H1 (cell line): ENCODE data around the gene CCDC91. TPM values are rescaled to one million over a fixed set of nuclear protein-coding genes. Genes with fewer than 3 reads are reported as not detected.

Experiments
- CTCF ChIA-PET: fragments of 300-600 bp; sonication (Branson Sonifier 250); formaldehyde crosslinking; loops from one replicate; lab custom pipeline; 2021; ENCODE audit not compliant: partially characterized antibody; lab: Charles Lee
- POLR2A ChIA-PET: fragments of 300-600 bp; sonication (Branson Sonifier 250); formaldehyde crosslinking; loops from one replicate; lab custom pipeline; 2021; ENCODE audit warnings: inconsistent platforms; ENCODE audit not compliant: partially characterized antibody; lab: Charles Lee
- DNase-seq, 2 experiments: peaks; one replicate each; pipeline versions ENCODE4 v3.0.0 to v3.0.0-alpha.2; 2010 to 2022; ENCODE audit warnings: low spot score in 2 of 2, low read depth in 1 of 2, mixed read lengths in 1 of 2
- FAIRE-seq: peaks from 2 replicates; lab custom pipeline; 2011; peaks lifted over from hg19 to GRCh38; lab: Jason Lieb, UNC
- H2AFZ ChIP-seq: 2 replicates; pipeline ENCODE4 v1.8.1; 2012; ENCODE audit warnings: low read length, inconsistent platforms
- H2AK5ac ChIP-seq: 2 replicates; pipeline ENCODE4 v1.6.1; 2013; ENCODE audit warnings: low read depth, low read length
- H2BK120ac ChIP-seq: replicated peaks from 2 replicates; pipeline ENCODE3; 2013; ENCODE audit warnings: low read depth, low read length, inconsistent platforms
- H2BK12ac ChIP-seq: 2 replicates; pipeline ENCODE4 v1.6.1; 2013; ENCODE audit warnings: low read depth, low read length
- H2BK15ac ChIP-seq: 2 replicates; pipeline ENCODE4 v1.6.1; 2013; ENCODE audit warnings: low read length
- H2BK20ac ChIP-seq: 2 replicates; pipeline ENCODE4 v1.6.1; 2013; ENCODE audit warnings: low read length
- H2BK5ac ChIP-seq: 2 replicates; pipeline ENCODE4 v1.6.1; 2013; ENCODE audit warnings: low read depth, low read length
- H3K14ac ChIP-seq: 2 replicates; pipeline ENCODE4 v1.6.1; 2013; ENCODE audit warnings: inconsistent platforms; ENCODE audit not compliant: insufficient read length
- H3K18ac ChIP-seq: 2 replicates; pipeline ENCODE4 v1.6.1; 2013; ENCODE audit warnings: low read length; ENCODE audit errors: extremely low read depth
- H3K23ac ChIP-seq: 2 replicates; pipeline ENCODE4 v1.6.1; 2013; ENCODE audit warnings: inconsistent platforms; ENCODE audit not compliant: insufficient read length
- H3K23me2 ChIP-seq: 2 replicates; pipeline ENCODE4 v1.6.1; 2013; ENCODE audit warnings: low read depth, low read length
- H3K27ac ChIP-seq: 2 replicates; pipeline ENCODE4 v1.6.1; 2011; ENCODE audit warnings: low read depth, low read length, inconsistent platforms
- H3K27me3 ChIP-seq, 4 experiments: replicated peaks in 1 of 4; 1 replicate in 1 of 4; 2 replicates in 3 of 4; pipeline versions ENCODE4 v1.6.1 to v1.8.1; 2011 to 2013; ENCODE audit warnings: low read length in 3 of 4, mild to moderate bottlenecking in 3 of 4, inconsistent platforms in 2 of 4, mixed read lengths in 2 of 4, moderate library complexity in 1 of 4; ENCODE audit not compliant: control insufficient read depth in 3 of 4, insufficient read depth in 3 of 4; ENCODE audit errors: extremely low read depth in 1 of 4
- H3K36me3 ChIP-seq, 4 experiments: 2 replicates each; pipeline versions ENCODE4 v1.6.1 to v1.8.1; 2011 to 2013; ENCODE audit warnings: mild to moderate bottlenecking in 4 of 4, low read length in 3 of 4, moderate library complexity in 2 of 4, control low read depth in 1 of 4, inconsistent platforms in 1 of 4; ENCODE audit not compliant: insufficient read depth in 4 of 4, control insufficient read depth in 2 of 4
- H3K4ac ChIP-seq: replicated peaks from 2 replicates; pipeline ENCODE3; 2013; ENCODE audit warnings: low read length, low read depth, mixed read lengths, inconsistent platforms; ENCODE audit not compliant: insufficient read length
- H3K4me1 ChIP-seq, 4 experiments: replicated peaks in 1 of 4; 1 replicate in 1 of 4; 2 replicates in 3 of 4; pipeline versions ENCODE4 v1.6.1 to v1.8.1; 2011 to 2013; ENCODE audit warnings: low read length in 3 of 4, inconsistent platforms in 2 of 4, mixed read lengths in 1 of 4; ENCODE audit not compliant: insufficient read depth in 4 of 4, control insufficient read depth in 3 of 4
- H3K4me2 ChIP-seq, 2 experiments: 2 replicates each; pipeline versions ENCODE4 v1.6.1 to v1.8.1; 2011 to 2013; ENCODE audit warnings: low read depth in 2 of 2, low read length in 2 of 2, control low read depth in 1 of 2, inconsistent platforms in 1 of 2, mild to moderate bottlenecking in 1 of 2; ENCODE audit not compliant: insufficient read depth in 1 of 2
- H3K4me3 ChIP-seq, 4 experiments: fragments of 200-600, 300-600 bp in 1 of 4; sonication (generic), shearing (Covaris generic), sonication (Bioruptor Twin) in 1 of 4; 2 replicates each; pipeline versions ENCODE4 v1.5.1 to v1.8.1; 2011 to 2016; ENCODE audit warnings: low read length in 4 of 4, low read depth in 3 of 4, control low read depth in 2 of 4, inconsistent platforms in 2 of 4, mild to moderate bottlenecking in 2 of 4, mixed read lengths in 1 of 4, moderate library complexity in 1 of 4; ENCODE audit not compliant: insufficient read depth in 2 of 4; ENCODE audit errors: extremely low read depth in 1 of 4
- H3K56ac ChIP-seq: replicated peaks from 2 replicates; pipeline ENCODE3; 2013; ENCODE audit warnings: low read depth, mild to moderate bottlenecking, mixed read lengths, low read length, inconsistent platforms; ENCODE audit not compliant: insufficient read length
- H3K79me1 ChIP-seq: 2 replicates; pipeline ENCODE4 v1.6.1; 2013; ENCODE audit warnings: low read depth, low read length, control low read depth
- H3K79me2 ChIP-seq, 2 experiments: 2 replicates each; pipeline versions ENCODE4 v1.6.1 to v1.8.1; 2012 to 2013; ENCODE audit warnings: low read length in 2 of 2, mild to moderate bottlenecking in 2 of 2, inconsistent platforms in 1 of 2; ENCODE audit not compliant: insufficient read depth in 2 of 2, control insufficient read depth in 1 of 2
- H3K9ac ChIP-seq, 4 experiments: replicated peaks in 1 of 4; 1 replicate in 1 of 4; 2 replicates in 3 of 4; pipeline versions ENCODE4 v1.6.1 to v1.8.1; 2011 to 2013; ENCODE audit warnings: low read depth in 3 of 4, low read length in 3 of 4, control low read depth in 2 of 4, mild to moderate bottlenecking in 2 of 4, moderate library complexity in 2 of 4, inconsistent platforms in 1 of 4; ENCODE audit errors: extremely low read depth in 1 of 4
- H3K9me3 ChIP-seq, 2 experiments: 2 replicates each; pipeline versions ENCODE4 v1.6.1 to v1.8.1; 2012 to 2013; ENCODE audit warnings: mild to moderate bottlenecking in 2 of 2, moderate library complexity in 2 of 2, control low read depth in 1 of 2, inconsistent platforms in 1 of 2, low read depth in 1 of 2, low read length in 1 of 2, mixed read lengths in 1 of 2; ENCODE audit not compliant: insufficient read depth in 2 of 2
- H4K20me1 ChIP-seq, 2 experiments: replicated peaks in 1 of 2; 2 replicates each; pipeline versions ENCODE3 to v1.8.1; 2011 to 2013; ENCODE audit warnings: inconsistent platforms in 2 of 2, low read length in 2 of 2, mild to moderate bottlenecking in 1 of 2; ENCODE audit not compliant: insufficient read depth in 2 of 2, control insufficient read depth in 1 of 2
- H4K5ac ChIP-seq: 2 replicates; pipeline ENCODE4 v1.6.1; 2013; ENCODE audit warnings: low read length, low read depth, mixed read lengths, inconsistent platforms; ENCODE audit not compliant: insufficient read length
- H4K8ac ChIP-seq: 2 replicates; pipeline ENCODE4 v1.8.0; 2013; ENCODE audit warnings: mild to moderate bottlenecking, moderate library complexity, low read length, inconsistent platforms; ENCODE audit not compliant: insufficient read depth; ENCODE audit errors: extremely low read depth
- H4K91ac ChIP-seq: replicated peaks from 2 replicates; pipeline ENCODE3; 2013; ENCODE audit warnings: low read length, mixed read lengths, inconsistent platforms; ENCODE audit not compliant: insufficient read length
- BCL11A ChIP-seq, 2 experiments: IDR thresholded peaks; one replicate each; pipeline ENCODE4 v1.6.1; 2011; ENCODE audit warnings: low read depth in 2 of 2, low read length in 2 of 2, mild to moderate bottlenecking in 2 of 2
- CTBP2 ChIP-seq: IDR thresholded peaks from 2 replicates; pipeline ENCODE4 v1.7.0; 2011; ENCODE audit warnings: borderline replicate concordance, mild to moderate bottlenecking, moderate library complexity, mixed read lengths, low read length; ENCODE audit not compliant: insufficient read depth, insufficient read length
- JUND ChIP-seq: IDR thresholded peaks from 2 replicates; pipeline ENCODE4 v1.6.1; 2011; ENCODE audit warnings: mild to moderate bottlenecking, improper control_type of control experiment, low read length
- WGBS, 2 experiments: shearing (Covaris generic) in 1 of 2; methylation state at CpG; one replicate each; pipeline versions ENCODE4 v1.1.6 to v1.1.7; 2013 to 2015; ENCODE audit warnings: low lambda C conversion rate in 2 of 2, mixed read lengths in 2 of 2, inconsistent platforms in 1 of 2, low coverage in 1 of 2, missing lambda C conversion rate in 1 of 2; ENCODE audit not compliant: insufficient replicate concordance in 2 of 2, insufficient coverage in 1 of 2, insufficient read length in 1 of 2; ENCODE audit errors: extremely low coverage in 1 of 2, missing lambda C conversion rate in 1 of 2; 5-methylcytosine and 5-hydroxymethylcytosine counted together
- polyA plus RNA-seq, 7 experiments: library from polyadenylated mRNA; depleted of rRNA in 3 of 7; stranded (reverse) in 5 of 7; unstranded in 2 of 7; fragments of >200 nt in 5 of 7; fragments of 200-250 nt in 2 of 7; gene quantifications; 1 replicate in 5 of 7; 2 replicates in 1 of 7; 4 replicates in 1 of 7; pipeline versions ENCODE4 v1.2.1 to v1.2.3, GENCODE V29; 2011 to 2013; ENCODE audit warnings: missing spikeins in 2 of 7, mixed read lengths in 2 of 7
- total RNA-seq: library from RNA; stranded (reverse); fragmentation: NEBNext Ultra II Directional; extraction: Animal tissue kit (Norgen Biotek cat#: 25700); gene quantifications from 2 replicates; pipeline ENCODE4 v1.2.1, GENCODE V29; 2021
- TF ChIP-seq, protein P1 (sequence below), 3 experiments: IDR thresholded peaks; 1 replicate in 2 of 3; 2 replicates in 1 of 3; pipeline versions ENCODE4 v1.5.1 to v1.6.1; 2011; ENCODE audit warnings: low read length in 3 of 3, mild to moderate bottlenecking in 3 of 3, inconsistent platforms in 2 of 3, low read depth in 1 of 3, moderate library complexity in 1 of 3; ENCODE audit not compliant: insufficient read depth in 1 of 3; ENCODE audit errors: control extremely low read depth in 1 of 3
- TF ChIP-seq, protein P2 (sequence below): IDR thresholded peaks from 2 replicates; pipeline ENCODE4 v1.6.1; 2012; ENCODE audit warnings: inconsistent platforms

CCDC91 gene
- total and polyA plus RNA-seq, 2 of the 8 experiments (the other 6 are each of a cell fraction or from before 2014, with no cell fraction given) = 8.6 to 23.1 TPM

GRCh38 chr12:28486521-28486920 lies 296.3 kb downstream of the CCDC91 start:
- Histone ChIP-seq H4K8ac (no peak overlapping the region), H3K79me1 (no peaks in the 10 kb centered on the region), H3K14ac (no peak overlapping the region), H3K56ac (no peak overlapping the region), H2BK120ac (no peak overlapping the region), H2BK15ac (no peak overlapping the region), H3K4me2 (peak overlapping the region in 1 of 2 experiments; percentile 4; a peak in 1 of 4 replicates), H3K18ac (no peak overlapping the region), H3K27me3 (peaks cover 0 to 1% (median 0%) of the 10 kb centered on the region in 4 experiments; a peak in 1 of 7 replicates), H3K9me3 (no peaks in the 10 kb centered on the region), H3K4ac (no peak overlapping the region), H2AFZ (no peak overlapping the region), H2BK5ac (no peak overlapping the region), H2AK5ac (no peak overlapping the region), H4K20me1 (no peaks in the 10 kb centered on the region), H3K4me3 (no peak overlapping the region; a peak in 1 of 8 replicates), H2BK12ac (no peak overlapping the region), H3K23ac (no peak overlapping the region), H3K23me2 (no peaks in the 10 kb centered on the region), H3K36me3 (no peaks in the 10 kb centered on the region), H3K9ac (no peak overlapping the region), H2BK20ac (no peak overlapping the region), H3K4me1 (peaks cover 0 to 5% (median 0%) of the 10 kb centered on the region in 4 experiments; a peak in 2 of 7 replicates), H3K79me2 (no peaks in the 10 kb centered on the region), H3K27ac (no peak overlapping the region), H4K5ac (peak overlapping the region; percentile 66), H4K91ac (no peak overlapping the region)
- DNase-seq = no peak
- TF ChIP-seq, protein P1, sequence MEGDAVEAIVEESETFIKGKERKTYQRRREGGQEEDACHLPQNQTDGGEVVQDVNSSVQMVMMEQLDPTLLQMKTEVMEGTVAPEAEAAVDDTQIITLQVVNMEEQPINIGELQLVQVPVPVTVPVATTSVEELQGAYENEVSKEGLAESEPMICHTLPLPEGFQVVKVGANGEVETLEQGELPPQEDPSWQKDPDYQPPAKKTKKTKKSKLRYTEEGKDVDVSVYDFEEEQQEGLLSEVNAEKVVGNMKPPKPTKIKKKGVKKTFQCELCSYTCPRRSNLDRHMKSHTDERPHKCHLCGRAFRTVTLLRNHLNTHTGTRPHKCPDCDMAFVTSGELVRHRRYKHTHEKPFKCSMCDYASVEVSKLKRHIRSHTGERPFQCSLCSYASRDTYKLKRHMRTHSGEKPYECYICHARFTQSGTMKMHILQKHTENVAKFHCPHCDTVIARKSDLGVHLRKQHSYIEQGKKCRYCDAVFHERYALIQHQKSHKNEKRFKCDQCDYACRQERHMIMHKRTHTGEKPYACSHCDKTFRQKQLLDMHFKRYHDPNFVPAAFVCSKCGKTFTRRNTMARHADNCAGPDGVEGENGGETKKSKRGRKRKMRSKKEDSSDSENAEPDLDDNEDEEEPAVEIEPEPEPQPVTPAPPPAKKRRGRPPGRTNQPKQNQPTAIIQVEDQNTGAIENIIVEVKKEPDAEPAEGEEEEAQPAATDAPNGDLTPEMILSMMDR (IDR thresholded peaks at IDR 0.05; ENCODE audit: control extremely low read depth in 1 of 3, insufficient read depth in 1 of 3, low read depth in 1 of 3, low read length in 3 of 3) = no peak
- TF ChIP-seq CTBP2 (no peak), JUND (no peak), BCL11A (IDR thresholded peaks at IDR 0.05; ENCODE audit: low read depth in 2 of 2, low read length in 2 of 2) (no peak)
- TF ChIP-seq, protein P2, sequence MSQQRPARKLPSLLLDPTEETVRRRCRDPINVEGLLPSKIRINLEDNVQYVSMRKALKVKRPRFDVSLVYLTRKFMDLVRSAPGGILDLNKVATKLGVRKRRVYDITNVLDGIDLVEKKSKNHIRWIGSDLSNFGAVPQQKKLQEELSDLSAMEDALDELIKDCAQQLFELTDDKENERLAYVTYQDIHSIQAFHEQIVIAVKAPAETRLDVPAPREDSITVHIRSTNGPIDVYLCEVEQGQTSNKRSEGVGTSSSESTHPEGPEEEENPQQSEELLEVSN = no peak
- ChIA-PET POLR2A (no interaction called here), CTCF (no interaction called here)
- no peak for FAIRE-seq
- WGBS, 2 experiments = 17% methylated on average over 1 of the region's 1 CpG; no CpG with 5 or more reads in 1 of the 2 experiments
